ENCODE results near the gene RFX2.

The RFX2 gene

GRCh38 chr19:6042776-6043726 is 67.2 kb downstream of the RFX2 start:
- Histone ChIP-seq H3K27ac (replicated peaks) (no peak overlapping the region), H3K4me3 (replicated peaks; ENCODE audit: insufficient read depth, low read length) (no peak overlapping the region), H3K27me3 (ENCODE audit: insufficient read depth, poor library complexity, severe bottlenecking) (no peaks in the 10 kb centered on the region)
- DNase-seq (ENCODE audit: low read depth in 1 of 2, low spot score in 1 of 2), result no peak
- no peak for TF ChIP-seq POLR2AphosphoS5 (IDR thresholded peaks at IDR 0.05; ENCODE audit: low read depth)
- TF ChIP-seq REST (IDR thresholded peaks at IDR 0.05; ENCODE audit: insufficient replicate concordance, low read depth), result no peak
- no peak for TF ChIP-seq SPI1 (IDR thresholded peaks at IDR 0.05; ENCODE audit: borderline replicate concordance, low read depth)
- TF ChIP-seq CTCF (IDR thresholded peaks at IDR 0.05; ENCODE audit: insufficient read depth, low read length), result no peak
- no peak for TF ChIP-seq GABPA (IDR thresholded peaks at IDR 0.05; ENCODE audit: low read depth)

- no peak for DNase-seq (ENCODE audit: low read depth in 1 of 2, low spot score in 1 of 2)
- Histone ChIP-seq H3K4me3 (replicated peaks; ENCODE audit: insufficient read depth, low read length) (no peak overlapping the region), H3K27ac (replicated peaks) (no peak overlapping the region), H3K27me3 (ENCODE audit: insufficient read depth, poor library complexity, severe bottlenecking) (no peaks in the 10 kb centered on the region)
- TF ChIP-seq REST (IDR thresholded peaks at IDR 0.05; ENCODE audit: insufficient replicate concordance, low read depth) (no peak), GABPA (IDR thresholded peaks at IDR 0.05; ENCODE audit: low read depth) (no peak), SPI1 (IDR thresholded peaks at IDR 0.05; ENCODE audit: borderline replicate concordance, low read depth) (no peak), CTCF (IDR thresholded peaks at IDR 0.05; ENCODE audit: insufficient read depth, low read length) (no peak), POLR2AphosphoS5 (IDR thresholded peaks at IDR 0.05; ENCODE audit: low read depth) (no peak)
These were observed 68.3 kb downstream of the RFX2 start for GRCh38 chr19:6041991-6042481.

GRCh38 chr19:6041071-6041470 is 69.2 kb downstream of the RFX2 start:
- no peak for TF ChIP-seq REST (IDR thresholded peaks at IDR 0.05; ENCODE audit: insufficient replicate concordance, low read depth)
- no peak for TF ChIP-seq POLR2AphosphoS5 (IDR thresholded peaks at IDR 0.05; ENCODE audit: low read depth)
- TF ChIP-seq CTCF (IDR thresholded peaks at IDR 0.05; ENCODE audit: insufficient read depth, low read length), result no peak
- no peak for TF ChIP-seq SPI1 (IDR thresholded peaks at IDR 0.05; ENCODE audit: borderline replicate concordance, low read depth)
- TF ChIP-seq GABPA (IDR thresholded peaks at IDR 0.05; ENCODE audit: low read depth), result no peak
- DNase-seq (ENCODE audit: low read depth in 1 of 2, low spot score in 1 of 2), result no peak
- Histone ChIP-seq H3K27ac (replicated peaks) (no peak overlapping the region), H3K27me3 (ENCODE audit: insufficient read depth, poor library complexity, severe bottlenecking) (no peaks in the 10 kb centered on the region), H3K4me3 (replicated peaks; ENCODE audit: insufficient read depth, low read length) (no peak overlapping the region)
